Limb (tissue), 2 donors: Measurements from ENCODE around the gene AKT1S1.
A peak's percentile ranks its signal among the peaks of the same experiment; 100 is the strongest.

ENCODE experiments used
- DNase-seq, 2 donors: peaks; one replicate each; pipeline ENCODE4 v3.0.0-alpha.2; 2016; ENCODE audit errors: extremely low spot score in 2 of 2

The AKT1S1 gene

DNA sequence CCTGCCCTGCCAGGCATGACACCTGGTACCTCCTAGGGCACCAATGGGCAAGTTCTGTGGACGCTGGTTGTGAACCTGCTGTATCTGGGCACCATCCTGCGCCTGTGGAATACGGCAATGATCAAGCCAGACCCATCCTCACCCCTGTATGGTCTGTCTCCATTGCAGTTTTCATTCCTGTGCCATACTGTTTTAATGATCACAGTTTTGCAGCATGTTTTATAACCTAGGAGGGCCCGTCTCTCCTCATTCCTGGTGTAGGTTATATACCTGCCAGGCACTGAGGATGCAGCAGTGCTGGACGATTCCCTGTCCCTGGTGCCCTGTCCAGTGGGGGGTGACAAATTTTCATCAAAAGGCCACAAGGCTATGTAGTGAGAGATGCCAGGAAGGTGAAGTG, 5.9 kb upstream of the AKT1S1 start:
- no peak for DNase-seq

DNA sequence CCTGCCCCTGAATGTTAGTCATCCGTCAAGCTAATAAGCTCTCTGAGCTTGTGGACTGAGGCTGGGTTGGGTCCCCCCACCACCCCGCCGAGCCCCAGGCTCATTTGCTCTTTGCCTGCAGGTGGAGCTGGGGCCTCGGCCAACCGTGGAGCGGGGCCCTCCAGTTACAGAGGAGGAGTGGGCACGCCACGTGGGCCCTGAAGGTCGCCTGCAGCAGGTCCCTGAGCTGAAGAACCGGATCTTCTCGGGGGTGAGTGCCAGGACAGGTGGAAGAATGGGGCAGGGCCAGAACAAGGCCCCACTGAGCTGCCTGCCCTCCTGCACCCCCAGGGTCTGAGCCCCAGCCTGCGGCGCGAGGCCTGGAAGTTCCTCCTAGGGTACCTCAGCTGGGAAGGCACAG, 5.5 kb upstream of the AKT1S1 start:
- DNase-seq: no peak

DNA sequence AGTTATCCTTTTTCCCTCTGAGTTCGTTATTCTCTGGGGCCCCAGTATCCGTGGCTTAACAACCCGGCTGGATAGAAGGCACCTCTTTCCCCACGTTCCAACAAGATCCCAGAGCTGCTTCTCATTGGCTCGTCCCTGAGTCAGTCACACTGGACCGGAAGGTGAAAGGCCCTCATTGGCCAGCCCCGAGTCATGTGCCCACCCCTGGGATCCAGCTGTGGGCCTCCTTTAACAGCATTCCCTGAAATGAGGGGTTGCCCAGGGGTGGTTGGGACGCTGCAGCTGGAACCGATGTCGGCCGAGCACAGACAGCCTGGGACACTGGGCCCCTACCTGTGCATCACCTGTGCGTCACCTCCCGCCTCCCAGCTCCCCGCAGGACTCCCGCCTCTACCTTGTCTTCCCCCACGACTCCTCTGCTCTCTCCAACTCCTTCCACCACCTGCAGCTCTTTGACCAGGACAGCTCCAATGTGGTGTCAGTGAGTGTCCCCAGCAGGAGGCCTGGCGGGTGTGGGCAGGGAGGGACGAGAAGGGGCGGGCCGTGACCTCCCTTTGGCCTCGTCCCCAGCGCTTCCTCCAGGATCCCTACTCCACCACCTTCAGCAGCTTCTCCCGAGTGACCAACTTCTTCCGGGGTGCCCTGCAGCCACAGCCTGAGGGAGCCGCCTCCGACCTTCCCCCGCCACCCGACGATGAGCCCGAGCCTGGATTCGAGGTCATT, 4.7 kb upstream of the AKT1S1 start:
- peak in 1 of 2 donors; percentile 21 for DNase-seq

DNA sequence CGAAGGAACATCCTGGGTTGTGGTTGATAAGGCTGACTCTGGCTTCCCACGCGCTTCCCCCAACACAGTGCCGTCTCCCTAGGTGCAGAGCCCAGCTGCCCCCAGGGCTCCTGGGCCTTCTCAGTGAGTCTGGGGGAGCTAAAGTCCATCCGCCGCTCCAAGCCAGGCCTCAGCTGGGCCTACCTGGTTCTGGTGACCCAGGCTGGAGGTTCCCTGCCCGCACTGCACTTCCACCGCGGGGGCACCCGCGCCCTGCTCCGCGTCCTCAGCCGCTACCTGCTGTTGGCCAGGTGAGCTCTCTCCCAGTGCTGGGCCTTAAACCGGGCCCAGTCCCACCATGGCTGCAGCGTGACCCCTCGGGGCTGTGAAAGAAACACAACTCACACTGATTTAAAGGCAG, 4.0 kb upstream of the AKT1S1 start:
- DNase-seq: peak in 1 of 2 donors; percentile 24

DNA sequence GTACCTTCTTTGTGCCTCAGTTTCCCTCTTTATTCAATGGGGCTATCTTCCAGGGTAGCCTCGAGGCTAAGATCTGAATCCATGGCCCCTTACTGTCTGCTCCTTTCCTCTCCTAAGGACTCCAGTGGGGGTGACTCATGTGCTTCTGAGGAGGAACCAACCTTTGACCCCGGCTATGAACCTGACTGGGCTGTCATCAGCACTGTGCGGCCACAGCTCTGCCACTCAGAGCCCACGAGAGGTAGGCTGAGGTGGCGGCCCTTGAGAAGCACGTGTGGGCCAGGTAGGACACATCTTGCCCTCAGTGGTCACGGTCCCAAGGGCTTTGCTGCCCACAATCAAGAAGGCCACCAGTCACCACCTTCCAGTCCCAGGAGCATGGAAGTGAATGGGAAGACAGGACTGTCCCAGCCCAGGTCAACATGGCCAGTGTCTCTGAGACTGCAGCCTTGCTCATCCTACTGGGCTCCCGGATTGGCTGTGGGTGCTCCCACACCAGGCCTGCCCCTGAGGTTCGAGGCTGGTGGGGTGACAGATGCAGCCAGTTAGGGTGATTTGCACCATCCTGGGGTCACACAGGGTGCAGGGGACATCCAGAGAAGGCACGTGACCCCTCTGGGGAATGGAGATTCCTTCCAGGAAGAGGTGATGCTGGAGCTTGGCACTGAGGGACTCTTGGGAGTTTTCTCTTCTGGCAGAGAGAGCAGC, 3.2 kb upstream of the AKT1S1 start:
- DNase-seq: no peak

DNA sequence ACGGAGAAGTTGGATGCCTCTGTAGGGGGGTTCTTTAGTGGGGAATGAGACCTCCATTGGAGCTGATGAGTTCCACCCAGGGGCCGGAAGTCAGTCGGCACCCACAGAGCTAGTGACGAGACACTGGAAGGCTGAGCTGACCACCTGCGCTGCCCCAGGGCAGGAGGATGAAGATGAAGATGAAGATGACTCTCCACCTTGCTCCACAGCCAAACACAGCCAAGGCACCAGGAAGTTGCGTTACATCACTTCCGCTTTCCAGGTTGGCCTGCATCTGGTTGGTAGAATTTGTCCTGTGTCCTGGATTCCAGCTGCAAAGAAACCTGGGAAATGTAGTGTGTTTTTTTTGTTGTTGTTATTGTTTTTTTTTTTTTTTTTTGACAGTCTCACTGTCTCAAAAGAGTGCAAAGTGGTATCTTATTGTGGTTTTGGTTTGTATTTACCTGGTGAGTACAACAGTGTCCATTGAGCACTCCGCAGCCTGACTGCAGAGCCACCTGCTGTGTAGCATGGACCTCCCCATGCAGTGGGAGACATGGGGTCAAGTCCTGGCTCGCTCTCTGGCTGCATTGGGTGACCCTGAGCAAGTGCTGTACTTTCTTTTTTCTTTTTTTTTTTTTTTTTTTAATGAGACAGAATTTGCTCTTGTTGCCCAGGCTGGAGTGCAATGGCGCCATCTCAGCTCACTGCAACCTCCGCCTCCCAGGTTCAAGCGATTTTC, 2.2 kb upstream of the AKT1S1 start:
- DNase-seq: no peak

DNA sequence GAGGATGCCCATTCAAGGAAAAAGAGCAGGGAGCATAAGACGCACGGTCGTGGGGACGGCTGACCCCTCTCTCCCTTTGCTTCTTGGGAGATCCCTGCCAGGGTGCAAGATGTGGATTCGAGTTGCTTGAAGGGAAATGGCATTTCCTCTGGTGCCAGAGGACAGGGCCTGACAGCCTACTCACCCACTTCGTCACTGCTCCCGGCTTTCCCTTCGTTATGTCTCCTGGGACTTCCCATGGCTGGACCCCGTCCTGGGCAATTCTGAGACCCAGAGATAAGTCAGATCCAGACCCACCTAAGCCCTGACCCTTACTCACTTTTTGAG, 1.6 kb upstream of the AKT1S1 start:
- no peak for DNase-seq

DNA sequence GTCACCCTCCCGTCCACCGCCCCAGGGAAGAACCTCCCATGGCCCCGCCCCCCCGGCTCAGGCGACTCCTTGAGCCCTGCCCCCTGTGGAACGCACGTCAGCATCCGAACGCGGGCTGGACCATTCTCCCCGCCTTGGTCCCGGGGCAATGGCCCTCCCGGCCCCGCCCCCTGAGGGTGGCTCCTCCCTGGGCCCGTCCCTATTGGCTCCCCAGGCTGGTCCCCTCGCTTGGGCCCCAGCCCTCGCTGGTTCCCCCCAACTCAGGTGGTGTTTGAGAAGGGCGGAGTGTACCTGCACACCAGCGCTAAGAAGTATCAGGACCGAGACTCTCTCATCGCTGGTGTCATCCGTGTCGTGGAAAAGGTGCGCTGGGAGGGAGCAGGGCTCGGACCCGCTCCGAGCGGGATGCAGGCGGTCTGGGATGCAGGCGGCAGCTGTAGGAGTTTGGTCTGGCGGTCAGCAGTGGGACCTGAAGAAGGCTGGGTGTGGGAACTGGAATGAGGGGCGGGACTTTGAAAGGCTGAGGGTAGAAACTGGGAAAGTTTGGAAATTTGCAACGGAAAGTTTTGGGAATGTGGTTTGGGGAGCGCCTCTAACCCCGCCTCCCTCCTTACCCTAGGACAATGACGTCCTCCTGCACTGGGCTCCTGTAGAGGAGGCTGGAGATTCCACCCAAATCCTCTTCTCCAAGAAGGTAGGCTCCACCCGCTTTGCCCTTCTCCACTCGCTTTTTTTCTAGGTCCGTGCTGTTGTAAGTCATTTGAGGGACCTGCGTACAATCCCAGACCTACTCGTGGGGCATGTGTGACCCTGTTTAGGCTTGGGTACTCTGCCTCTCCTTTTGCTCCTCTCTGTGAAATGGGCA, 956 bp upstream of the AKT1S1 start:
- peak; percentile 97 to 98 for DNase-seq

DNA sequence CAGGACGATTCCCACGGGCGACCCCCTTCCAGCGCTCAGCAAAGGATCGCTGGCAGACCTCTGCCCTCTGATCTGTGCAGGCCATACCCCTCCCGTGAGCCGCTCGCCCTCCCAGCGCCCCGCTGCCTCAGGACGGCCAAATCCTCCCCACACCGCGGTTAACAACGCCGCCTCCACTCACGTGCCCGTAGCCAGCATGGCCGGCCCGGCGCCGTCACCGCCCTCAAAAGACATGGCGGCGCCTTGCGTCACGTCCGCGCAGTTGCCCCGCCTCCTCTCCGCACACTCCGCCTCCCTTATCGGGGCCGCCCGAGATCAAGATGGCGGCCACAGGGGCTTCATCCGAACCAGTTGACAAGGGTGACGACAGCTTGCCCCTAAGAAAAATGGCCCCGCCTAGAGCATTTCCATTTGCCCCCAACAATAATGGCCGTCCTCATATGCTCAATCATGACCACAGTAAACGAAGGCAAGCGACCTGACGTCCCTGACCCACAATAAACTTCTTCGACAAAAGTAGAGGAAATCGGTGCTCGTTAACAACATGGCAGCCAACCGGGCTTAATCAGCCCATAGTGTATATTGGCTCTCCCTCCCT, 634 bp downstream of the AKT1S1 start:
- DNase-seq: peak; percentile 98 to 99

DNA sequence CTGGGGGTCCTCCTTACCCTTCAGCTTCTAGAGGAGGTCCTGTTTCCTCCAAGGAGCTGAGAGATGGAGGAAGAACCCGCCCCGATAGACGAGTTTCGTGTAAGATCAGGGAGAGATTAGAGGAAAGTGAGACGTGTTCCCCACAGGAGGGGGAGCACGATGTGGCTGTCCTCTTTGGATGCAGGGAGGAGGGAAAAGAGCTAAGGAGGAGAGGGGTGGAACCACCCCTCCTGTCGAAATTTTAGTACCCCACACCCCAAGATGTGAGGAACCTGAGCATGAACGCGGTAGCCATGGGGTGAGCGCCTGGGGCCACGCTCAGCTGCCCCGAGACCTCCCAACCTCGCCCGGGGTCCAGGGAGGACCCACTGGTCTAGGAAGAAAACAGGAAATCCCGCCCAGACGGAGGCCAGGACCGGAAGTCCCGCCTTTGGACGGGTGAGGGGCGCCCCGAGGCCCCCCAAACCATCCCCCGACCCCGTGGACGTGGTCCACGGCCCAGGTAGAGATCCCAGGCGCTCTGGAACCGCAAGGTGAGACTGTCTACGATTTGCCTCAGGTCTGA, 1.2 kb downstream of the AKT1S1 start:
- DNase-seq: peak in 1 of 2 donors; percentile 86

DNA sequence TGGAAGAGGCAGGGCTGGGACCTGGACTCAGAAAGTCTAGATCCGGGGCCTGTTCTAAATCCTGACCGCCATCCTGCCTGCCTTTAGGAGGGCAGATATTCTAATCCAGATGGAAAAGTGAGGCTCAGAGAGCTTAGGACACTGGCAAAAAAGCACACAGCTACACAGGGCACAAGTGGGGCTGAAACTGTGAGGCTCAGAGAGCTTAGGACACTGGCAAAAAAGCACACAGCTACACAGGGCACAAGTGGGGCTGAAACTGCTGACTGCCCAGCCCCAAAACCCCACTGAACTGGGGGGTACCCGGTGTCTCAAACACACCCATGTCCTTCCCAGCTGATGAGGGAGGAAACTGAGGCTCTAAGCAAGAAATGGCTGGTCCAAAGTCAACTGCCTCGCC, 2.0 kb downstream of the AKT1S1 start:
- no peak for DNase-seq

DNA sequence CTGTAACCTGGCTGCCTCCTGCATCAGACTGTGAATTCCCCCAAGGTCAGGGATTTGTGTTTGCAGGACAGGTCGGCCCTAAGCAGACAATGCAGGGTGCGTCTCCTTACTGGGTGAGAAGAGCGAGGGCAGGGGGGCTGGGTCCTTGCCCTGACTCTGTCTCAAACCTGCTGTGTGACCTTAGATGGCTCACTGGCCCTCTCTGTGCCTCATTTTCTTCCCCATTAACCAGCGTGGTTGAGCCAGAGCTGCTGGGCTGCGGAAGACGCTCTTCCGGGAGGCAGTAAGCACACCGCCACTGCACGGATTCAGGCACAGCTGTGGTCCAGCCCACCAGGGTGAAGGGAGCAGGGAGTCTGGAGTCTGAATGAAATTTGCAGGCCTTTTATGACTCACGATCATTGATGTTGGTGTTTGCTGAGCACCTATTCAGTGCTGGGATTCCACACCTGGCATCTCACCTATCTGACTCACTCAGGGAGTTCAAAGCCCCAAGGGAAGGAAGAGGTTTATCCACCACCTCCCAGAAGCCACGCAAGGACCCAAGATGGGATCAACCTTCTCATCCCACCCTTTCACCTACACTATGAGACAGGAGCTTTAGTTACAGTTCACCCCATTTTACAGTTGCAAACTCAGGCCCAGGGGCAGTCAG, 2.5 kb downstream of the AKT1S1 start:
- DNase-seq: no peak

DNA sequence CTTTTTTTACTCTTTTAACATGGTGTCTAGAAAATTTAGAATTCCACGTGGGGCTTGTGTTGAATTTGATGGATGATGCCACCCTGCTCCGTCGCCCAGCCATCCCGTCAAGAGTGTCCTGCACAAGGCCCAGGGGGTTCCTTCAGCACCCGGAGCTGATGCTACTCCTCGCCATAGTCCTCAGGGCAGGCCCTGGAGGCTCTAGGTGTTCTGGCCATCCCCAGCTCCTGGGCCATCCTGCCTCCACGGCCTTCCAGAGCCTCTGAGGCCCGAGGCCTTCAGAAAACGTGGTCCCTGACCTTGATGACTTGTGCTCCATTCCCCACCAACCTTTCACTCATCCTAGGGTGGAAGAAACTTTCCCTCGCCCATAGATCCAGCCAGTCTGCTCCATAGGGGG, 3.3 kb downstream of the AKT1S1 start:
- no peak for DNase-seq

DNA sequence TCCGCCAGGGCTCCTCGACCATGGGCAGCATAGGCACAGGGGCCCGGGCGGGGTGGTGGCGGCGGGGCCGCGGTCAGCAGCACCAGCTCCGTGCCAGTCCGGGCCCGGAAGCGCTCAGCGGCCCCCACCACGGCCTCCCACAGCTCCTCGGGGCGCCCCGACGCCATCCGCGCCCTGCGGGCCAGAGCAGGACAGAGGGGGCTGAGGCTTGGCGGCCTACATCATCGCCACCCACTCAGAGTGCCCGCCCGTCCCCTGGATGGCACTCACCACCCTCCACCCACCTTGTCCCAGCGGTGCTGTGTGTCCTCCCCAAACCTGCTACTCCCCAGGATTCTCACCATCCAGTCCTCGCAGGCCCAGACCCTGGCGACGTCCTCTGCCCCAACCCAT, 4.0 kb downstream of the AKT1S1 start:
- DNase-seq: no peak

DNA sequence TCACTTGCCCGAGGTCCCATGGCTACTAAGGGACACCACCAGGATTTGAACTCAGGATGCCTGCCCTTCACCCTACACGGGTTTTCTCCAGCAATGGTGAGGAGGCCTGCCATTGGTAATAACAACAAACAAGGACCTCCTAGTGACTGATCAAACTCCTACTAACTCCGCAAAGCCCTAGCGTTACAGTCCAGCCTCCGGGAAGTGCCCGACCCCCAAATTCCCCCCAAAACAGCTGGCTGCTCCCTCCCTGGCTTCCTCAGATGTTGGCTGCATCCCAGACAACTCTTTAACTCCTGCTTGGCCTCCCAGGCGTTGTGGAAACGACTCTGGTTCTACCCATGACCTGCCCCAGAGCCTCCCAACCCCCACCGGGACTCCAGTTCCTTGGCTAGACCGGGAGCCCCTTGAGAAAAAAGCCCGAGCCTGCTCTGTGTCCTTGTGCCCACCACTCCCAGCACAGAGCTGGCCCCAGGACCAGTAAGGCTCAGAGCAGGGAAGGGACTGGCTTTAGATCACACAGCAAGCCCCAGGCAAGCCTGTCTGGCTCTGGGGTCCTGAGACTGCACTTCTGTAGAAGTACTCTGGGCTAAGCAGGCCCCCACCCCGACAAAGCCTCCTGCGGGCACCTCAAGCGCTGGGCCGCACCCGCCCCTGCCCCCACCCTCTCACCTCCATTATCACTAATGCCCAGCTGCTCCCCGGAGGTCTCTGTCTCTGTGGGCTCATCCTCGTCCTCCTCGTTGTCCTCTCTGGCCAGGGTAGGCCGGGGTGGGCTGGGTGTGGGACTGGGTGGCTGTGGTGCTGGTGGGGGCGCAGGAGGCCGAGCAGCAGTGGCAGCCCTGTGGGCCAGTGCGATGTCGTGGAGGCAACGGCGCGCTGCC, 4.7 kb downstream of the AKT1S1 start:
- DNase-seq: no peak

DNA sequence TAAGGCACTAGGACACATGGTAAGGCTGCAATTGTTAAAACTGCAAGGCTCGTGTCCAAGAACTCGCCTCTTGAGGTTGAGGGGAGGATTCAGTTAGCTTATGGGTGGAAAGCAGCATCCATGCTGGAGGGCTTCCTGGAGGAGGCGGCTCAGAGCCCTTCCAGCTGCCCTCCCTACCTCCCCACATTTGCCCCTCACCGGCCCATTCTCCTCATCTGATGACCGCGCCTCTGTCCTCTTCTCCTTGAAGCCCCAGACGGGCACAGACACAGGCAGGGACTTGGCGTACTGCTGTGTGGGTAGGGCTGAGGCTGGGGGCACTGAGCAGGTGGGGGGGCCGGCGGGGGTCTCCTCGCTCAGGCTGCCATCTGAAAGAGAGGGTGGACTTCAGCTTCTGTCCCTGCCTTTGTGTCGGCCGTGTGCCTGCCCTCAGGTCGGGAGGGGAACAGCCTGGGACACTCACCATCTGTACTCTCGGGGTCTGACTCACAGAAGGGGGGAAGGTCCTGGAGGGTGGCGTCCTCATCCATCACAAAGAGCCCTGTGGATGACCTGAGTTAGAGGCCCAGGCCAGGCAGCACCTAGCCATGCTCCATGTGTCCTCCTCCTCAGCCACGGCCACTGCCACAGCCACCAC, 5.7 kb downstream of the AKT1S1 start:
- DNase-seq: no peak

DNA sequence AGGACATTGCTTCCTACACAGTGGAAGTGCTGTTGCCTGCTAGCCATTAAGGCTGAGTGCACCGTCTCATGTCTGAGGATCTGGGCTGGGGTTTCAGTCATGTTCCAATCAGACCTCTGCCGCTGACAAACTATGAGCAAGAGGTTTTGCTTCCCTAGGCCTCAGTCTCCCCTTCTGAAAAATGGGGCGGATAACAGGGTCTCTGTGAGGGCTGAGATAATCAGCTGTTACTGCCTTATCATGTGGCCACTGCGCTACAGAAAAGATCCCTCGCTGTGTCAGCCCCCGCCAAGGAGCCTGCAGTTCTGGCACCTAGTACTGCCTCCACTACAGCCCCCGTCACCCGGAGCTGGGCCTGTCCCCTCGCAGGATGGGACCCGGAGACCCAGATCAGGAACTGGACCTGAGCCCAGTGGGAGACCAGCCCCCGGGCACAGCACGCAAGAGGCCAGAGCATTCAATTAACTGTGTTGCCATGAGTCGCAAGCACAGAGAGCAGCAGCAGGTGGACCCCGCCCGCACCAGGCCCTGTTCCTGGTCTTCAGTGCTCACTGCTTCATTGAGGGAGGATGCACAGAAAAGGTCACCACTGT, 6.8 kb downstream of the AKT1S1 start:
- DNase-seq: peak in 1 of 2 donors; percentile 39

DNA sequence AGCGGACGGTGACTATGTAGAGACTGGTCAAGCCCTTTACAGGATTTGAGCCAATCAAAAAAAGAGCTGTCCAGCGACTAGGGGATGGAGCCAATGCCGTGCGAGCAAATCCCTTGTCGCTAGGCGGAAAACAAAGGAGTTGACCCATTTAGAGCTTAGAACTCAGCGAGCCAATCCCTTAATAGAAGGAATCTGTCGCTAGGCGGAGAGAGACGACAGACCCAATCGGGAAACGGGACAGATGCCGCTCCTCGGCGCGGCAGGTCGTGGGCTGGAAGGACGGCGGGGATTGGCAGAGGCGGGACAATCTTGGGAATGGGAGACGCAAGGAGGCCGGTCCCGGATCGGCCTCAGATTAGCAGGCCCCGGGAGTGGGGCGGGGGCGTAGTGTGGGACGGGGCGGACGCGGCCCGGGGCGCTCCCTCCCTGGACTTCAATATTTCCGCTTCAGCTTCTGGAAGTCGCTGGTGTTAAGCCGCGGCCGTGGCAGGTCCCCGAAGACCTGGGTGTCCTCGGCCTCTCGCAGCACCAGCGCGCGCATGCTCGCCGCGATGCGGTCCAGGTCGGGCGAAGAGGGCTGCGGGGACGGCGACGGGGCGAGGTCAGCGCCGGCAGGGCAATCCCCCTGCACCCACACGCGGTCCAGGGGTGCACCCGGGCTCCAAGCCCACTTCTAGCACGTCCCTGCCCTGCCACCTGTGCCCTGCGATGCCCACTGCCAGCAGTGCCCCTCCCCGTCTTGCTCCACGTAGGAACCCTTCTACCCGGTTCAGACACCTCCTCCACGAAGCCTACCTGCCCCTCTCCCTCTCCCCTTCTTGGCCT, 7.5 kb downstream of the AKT1S1 start:
- DNase-seq: peak; percentile 98 to 100
